GM18909 (cell line): ENCODE measurements around the gene EIF3D.
A peak's percentile ranks its signal among the peaks of the same experiment; 100 is the strongest.

Source experiments
- ATAC-seq: cut with Tn5 transposase; IDR thresholded peaks from one replicate; pipeline ENCODE4 v1.9.1; 2021; ENCODE audit warnings: mild to moderate bottlenecking; ENCODE audit not compliant: unreplicated experiment, poor library complexity

EIF3D gene

GRCh38 chr22:36510384-36510783 lies 18.6 kb downstream of the EIF3D start:
- ATAC-seq: no peak

- ATAC-seq: no peak
These were observed 21.4 kb downstream of the EIF3D start for GRCh38 chr22:36507518-36508010.

- ATAC-seq: peak; percentile 86
These were observed 22.1 kb downstream of the EIF3D start, which contains the start of gene FOXRED2 for GRCh38 chr22:36506637-36507517. Gene FOXRED2 (minus strand): TSS chr22:36507040. CDS start chr22:36506422, 618 bp downstream.

GRCh38 chr22:36505998-36506635 lies 22.8 kb downstream of the EIF3D start:
- no peak for ATAC-seq

GRCh38 chr22:36497910-36498665 lies 30.9 kb downstream of the EIF3D start:
- no peak for ATAC-seq

- peak; percentile 56 for ATAC-seq
These were observed 35.3 kb downstream of the EIF3D start for GRCh38 chr22:36493690-36494110.

GRCh38 chr22:36492109-36492508 lies 36.9 kb downstream of the EIF3D start:
- no peak for ATAC-seq

GRCh38 chr22:36491155-36491554 lies 37.8 kb downstream of the EIF3D start:
- no peak for ATAC-seq

GRCh38 chr22:36486619-36487384 lies 42.2 kb downstream of the EIF3D start:
- ATAC-seq: no peak

- ATAC-seq: peak; percentile 86
These were observed 47.4 kb downstream of the EIF3D start, which contains the start of gene TXN2 for GRCh38 chr22:36481393-36482168. Gene TXN2 (minus strand): TSS chr22:36481640. CDS start chr22:36480837, 803 bp downstream.

- ATAC-seq: peak; percentile 2
These were observed 48.0 kb downstream of the EIF3D start for GRCh38 chr22:36480941-36481392.

GRCh38 chr22:36478966-36479365 lies 50.0 kb downstream of the EIF3D start:
- no peak for ATAC-seq

GRCh38 chr22:36475341-36475740 lies 53.6 kb downstream of the EIF3D start:
- no peak for ATAC-seq

- no peak for ATAC-seq
These were observed 56.3 kb downstream of the EIF3D start for GRCh38 chr22:36472689-36473088.

GRCh38 chr22:36471341-36471821 lies 57.6 kb downstream of the EIF3D start:
- ATAC-seq: no peak

- no peak for ATAC-seq
These were observed 58.0 kb downstream of the EIF3D start for GRCh38 chr22:36470994-36471331.

- no peak for ATAC-seq
These were observed 58.6 kb downstream of the EIF3D start for GRCh38 chr22:36470162-36470993.

GRCh38 chr22:36469094-36469710 lies 59.8 kb downstream of the EIF3D start:
- ATAC-seq: no peak
